GM21576 (cell line): Measurements from ENCODE around the gene SELP.

Experiments used
- ATAC-seq: cut with Tn5 transposase; IDR thresholded peaks from one replicate; pipeline ENCODE4 v1.9.1; 2021; ENCODE audit warnings: mild to moderate bottlenecking, moderate library complexity; ENCODE audit not compliant: unreplicated experiment

Gene SELP

GRCh38 chr1:169623132-169623926 is 6.6 kb downstream of the SELP start:
- no peak for ATAC-seq

GRCh38 chr1:169620565-169620964 is 9.4 kb downstream of the SELP start:
- ATAC-seq, result no peak

- ATAC-seq, result no peak
These were observed 11.6 kb downstream of the SELP start for GRCh38 chr1:169618367-169618766.

GRCh38 chr1:169615803-169616202 is 14.1 kb downstream of the SELP start:
- no peak for ATAC-seq

GRCh38 chr1:169610858-169611257 is 19.1 kb downstream of the SELP start:
- no peak for ATAC-seq

GRCh38 chr1:169610108-169610507 is 19.8 kb downstream of the SELP start:
- ATAC-seq, result no peak

- ATAC-seq, result no peak
These were observed 21.7 kb downstream of the SELP start for GRCh38 chr1:169608226-169608625.

GRCh38 chr1:169604781-169605560 is 25.0 kb downstream of the SELP start:
- ATAC-seq, result peak; percentile 53

GRCh38 chr1:169601096-169601881 is 28.6 kb downstream of the SELP start:
- no peak for ATAC-seq

- peak; percentile 59 for ATAC-seq
These were observed 33.9 kb downstream of the SELP start for GRCh38 chr1:169595764-169596711.

- peak; percentile 73 for ATAC-seq
These were observed 35.5 kb downstream of the SELP start for GRCh38 chr1:169594391-169594790.

- no peak for ATAC-seq
These were observed 39.0 kb downstream of the SELP start for GRCh38 chr1:169590932-169591331.

- ATAC-seq, result no peak
These were observed 41.0 kb downstream of the SELP start for GRCh38 chr1:169588785-169589485.

- ATAC-seq, result no peak
These were observed 41.8 kb downstream of the SELP start for GRCh38 chr1:169588112-169588511.

- ATAC-seq, result peak; percentile 99
These were observed 43.3 kb downstream of the SELP start, which contains the start of gene F5 for GRCh38 chr1:169586395-169587255. TSS of gene F5 (minus strand) at chr1:169586481. CDS start at chr1:169586386, 95 bp downstream.

GRCh38 chr1:169586067-169586394 is 43.9 kb downstream of the SELP start:
- no peak for ATAC-seq

GRCh38 chr1:169585181-169585580 is 44.7 kb downstream of the SELP start:
- no peak for ATAC-seq

GRCh38 chr1:169584483-169585144 is 45.3 kb downstream of the SELP start:
- ATAC-seq, result no peak
